Endothelial cell of umbilical vein (primary cell): Measurements from ENCODE around the gene IRF2BPL.

Experiments used
- CTCF ChIP-seq, 2 donors: IDR thresholded peaks; 1 replicate in 1 of 2; 2 replicates in 1 of 2; pipeline ENCODE4 v1.5.1; 2011; ENCODE audit warnings: low read length in 2 of 2, mild to moderate bottlenecking in 2 of 2, moderate library complexity in 2 of 2, control low read depth in 1 of 2, inconsistent platforms in 1 of 2, low read depth in 1 of 2; ENCODE audit not compliant: insufficient read depth in 1 of 2; ENCODE audit errors: extremely low read depth in 1 of 2
- EZH2 ChIP-seq: IDR thresholded peaks from 2 replicates; pipeline ENCODE4 v1.6.1; 2012; ENCODE audit warnings: borderline replicate concordance, low read depth, mild to moderate bottlenecking, moderate library complexity, low read length, inconsistent platforms; ENCODE audit not compliant: severe bottlenecking

GRCh38 chr14:77026166-77026929 is 2.2 kb downstream of the IRF2BPL start:
- no peak for TF ChIP-seq CTCF (IDR thresholded peaks at IDR 0.05; ENCODE audit: extremely low read depth in 1 of 2, insufficient read depth in 1 of 2, low read depth in 1 of 2, low read length in 2 of 2)
- TF ChIP-seq EZH2: no peak
